ENCODE data around the gene ANKEF1.

DNA sequence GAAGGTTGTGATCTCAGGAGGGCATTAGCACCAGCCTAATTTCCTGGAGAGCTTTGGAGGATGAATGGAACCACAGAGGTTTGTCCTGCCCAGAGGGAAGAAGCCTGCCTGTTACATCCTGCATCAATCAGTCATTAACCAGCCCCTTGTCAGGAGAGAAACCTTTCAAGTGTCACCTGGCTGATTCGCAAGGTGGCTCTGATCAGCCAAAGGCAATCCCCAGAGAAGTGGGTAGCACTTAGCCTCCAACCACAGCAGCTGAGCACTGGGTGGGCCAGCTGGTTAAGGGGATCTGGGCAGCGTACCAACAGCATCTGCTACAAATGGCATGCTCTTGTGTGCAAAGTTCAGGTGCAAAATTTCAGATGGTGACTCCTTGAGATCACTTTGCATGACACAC is 26.9 kb downstream of the ANKEF1 start:
- TF ChIP-seq EP300 (IDR thresholded peaks at IDR 0.05) (no peak), POLR2A (IDR thresholded peaks at IDR 0.05) (no peak)
- TF ChIP-seq, protein P1, sequence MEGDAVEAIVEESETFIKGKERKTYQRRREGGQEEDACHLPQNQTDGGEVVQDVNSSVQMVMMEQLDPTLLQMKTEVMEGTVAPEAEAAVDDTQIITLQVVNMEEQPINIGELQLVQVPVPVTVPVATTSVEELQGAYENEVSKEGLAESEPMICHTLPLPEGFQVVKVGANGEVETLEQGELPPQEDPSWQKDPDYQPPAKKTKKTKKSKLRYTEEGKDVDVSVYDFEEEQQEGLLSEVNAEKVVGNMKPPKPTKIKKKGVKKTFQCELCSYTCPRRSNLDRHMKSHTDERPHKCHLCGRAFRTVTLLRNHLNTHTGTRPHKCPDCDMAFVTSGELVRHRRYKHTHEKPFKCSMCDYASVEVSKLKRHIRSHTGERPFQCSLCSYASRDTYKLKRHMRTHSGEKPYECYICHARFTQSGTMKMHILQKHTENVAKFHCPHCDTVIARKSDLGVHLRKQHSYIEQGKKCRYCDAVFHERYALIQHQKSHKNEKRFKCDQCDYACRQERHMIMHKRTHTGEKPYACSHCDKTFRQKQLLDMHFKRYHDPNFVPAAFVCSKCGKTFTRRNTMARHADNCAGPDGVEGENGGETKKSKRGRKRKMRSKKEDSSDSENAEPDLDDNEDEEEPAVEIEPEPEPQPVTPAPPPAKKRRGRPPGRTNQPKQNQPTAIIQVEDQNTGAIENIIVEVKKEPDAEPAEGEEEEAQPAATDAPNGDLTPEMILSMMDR (IDR thresholded peaks at IDR 0.05): no peak
